ENCODE data around the gene U2AF1. TPM values are rescaled to one million over a fixed set of nuclear protein-coding genes. Genes with fewer than 3 reads are reported as not detected.
"Not testable (repeated sequence)": the region's sequence is repeated elsewhere in the genome, so short reads cannot be mapped to it uniquely, and the experiment has no call there.

The U2AF1 gene
- total RNA-seq, 4 donors from 2014 or later: 18.6 to 51.1 (median 37.9) TPM

DNA sequence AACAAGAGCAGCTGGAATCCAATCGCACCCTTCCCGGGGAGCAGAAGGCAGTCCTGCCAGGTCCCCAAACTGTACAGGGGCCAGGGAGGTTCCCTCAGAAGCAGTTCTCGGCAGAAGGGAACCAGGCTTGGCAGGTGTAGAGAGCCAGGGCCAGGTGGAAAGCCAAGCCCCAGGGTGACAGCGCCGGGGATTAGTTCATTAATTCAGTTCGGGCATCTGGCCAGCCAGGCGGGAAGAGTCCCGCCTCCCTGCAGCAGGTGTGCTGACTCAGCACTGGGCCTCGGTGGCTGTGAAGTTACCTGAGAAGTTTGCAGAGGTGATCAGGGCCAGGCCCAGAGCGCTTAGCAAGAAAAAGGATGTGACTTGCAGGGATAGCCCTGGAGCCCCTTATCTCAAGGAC lies 37.7 kb downstream of the U2AF1 start:
- H3K36me3 ChIP-seq; H3K27me3 ChIP-seq; H3K4me1 ChIP-seq; H3K4me3 ChIP-seq; H3K9me3 ChIP-seq; H3K27ac ChIP-seq; DNase-seq (ENCODE audit: low spot score in 2 of 2): not testable (repeated sequence)
- no CpG with 5 or more reads among the region's 10 CpGs for WGBS, 2 donors

GRCh38 chr21:43068065-43068464 lies 39.3 kb downstream of the U2AF1 start:
- DNase-seq (ENCODE audit: low spot score in 2 of 2); H3K27me3 ChIP-seq; H3K4me1 ChIP-seq; H3K36me3 ChIP-seq; H3K4me3 ChIP-seq; H3K27ac ChIP-seq; H3K9me3 ChIP-seq: not testable (repeated sequence)
- WGBS, 2 donors: no CpG with 5 or more reads among the region's 12 CpGs

GRCh38 chr21:43066690-43067089 lies 40.7 kb downstream of the U2AF1 start:
- DNase-seq (ENCODE audit: low spot score in 2 of 2); H3K9me3 ChIP-seq; H3K36me3 ChIP-seq; H3K27ac ChIP-seq; H3K4me3 ChIP-seq; H3K4me1 ChIP-seq; H3K27me3 ChIP-seq: not testable (repeated sequence)
- WGBS, 2 donors: 77 to 92% methylated on average over 6 to 7 of the region's 12 CpGs

DNA sequence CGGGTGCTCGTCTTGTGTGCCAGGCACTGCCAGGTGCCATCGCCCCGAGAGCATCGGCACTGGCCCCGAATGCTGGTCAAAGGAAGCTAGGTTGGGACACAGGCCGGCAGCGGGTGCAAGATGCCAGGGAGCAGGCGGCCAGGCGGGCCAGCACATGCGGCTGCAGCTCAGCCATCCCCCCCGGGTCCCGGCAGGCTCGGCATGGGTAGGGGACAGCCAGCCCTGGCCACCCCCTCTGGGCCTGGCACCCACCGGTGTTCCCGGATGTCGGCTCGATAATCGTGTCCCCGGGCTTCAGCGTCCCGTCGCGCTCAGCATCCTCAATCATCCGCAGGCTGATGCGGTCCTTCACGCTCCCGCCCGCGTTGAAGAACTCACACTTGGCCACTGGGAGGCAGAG lies 41.4 kb downstream of the U2AF1 start:
- not testable (repeated sequence) for H3K27me3 ChIP-seq; H3K36me3 ChIP-seq; H3K9me3 ChIP-seq; H3K27ac ChIP-seq; DNase-seq (ENCODE audit: low spot score in 2 of 2); H3K4me1 ChIP-seq; H3K4me3 ChIP-seq
- no CpG with 5 or more reads among the region's 30 CpGs for WGBS, 2 donors

DNA sequence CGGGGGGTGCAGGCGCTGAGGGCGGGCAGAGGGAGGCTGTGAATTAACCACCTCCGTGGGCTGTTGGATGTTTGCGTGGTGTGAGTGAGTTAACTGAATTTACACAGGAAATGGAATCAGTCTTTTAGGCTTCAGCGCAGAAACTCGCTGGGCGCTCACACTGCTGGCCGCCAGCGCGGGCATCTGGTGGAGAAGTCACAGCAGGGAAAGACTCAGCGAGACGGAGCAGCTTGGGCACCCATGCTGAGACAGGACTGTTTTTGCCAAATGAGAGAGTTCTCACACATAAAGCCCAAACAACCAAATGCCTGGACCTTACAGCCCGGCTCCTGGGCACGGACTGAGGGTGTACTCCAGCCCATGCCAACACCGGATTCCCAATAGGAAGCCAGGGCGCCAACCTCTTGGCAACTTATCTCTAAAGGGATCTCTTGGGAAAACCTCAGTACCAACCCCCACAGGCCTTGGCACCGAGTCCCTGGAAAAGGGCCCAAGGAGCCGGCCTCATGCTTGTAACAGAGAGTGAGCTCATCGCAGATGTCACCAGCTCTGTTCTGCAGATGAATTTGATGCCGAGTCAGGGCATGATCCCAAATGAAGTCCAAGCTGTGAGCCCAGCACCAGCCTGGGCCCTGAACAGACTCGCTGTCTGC lies 43.0 kb downstream of the U2AF1 start:
- not testable (repeated sequence) for H3K9me3 ChIP-seq; H3K4me3 ChIP-seq; H3K36me3 ChIP-seq; H3K4me1 ChIP-seq; H3K27ac ChIP-seq; H3K27me3 ChIP-seq; DNase-seq (ENCODE audit: low spot score in 2 of 2)
- no CpG with 5 or more reads among the region's 22 CpGs for WGBS, 2 donors

- no CpG with 5 or more reads among the region's 28 CpGs for WGBS, 2 donors
- not testable (repeated sequence) for H3K4me1 ChIP-seq; H3K9me3 ChIP-seq; H3K27ac ChIP-seq; H3K36me3 ChIP-seq; DNase-seq (ENCODE audit: low spot score in 2 of 2); H3K4me3 ChIP-seq; H3K27me3 ChIP-seq
These were observed 44.3 kb downstream of the U2AF1 start for GRCh38 chr21:43062955-43063664.

DNA sequence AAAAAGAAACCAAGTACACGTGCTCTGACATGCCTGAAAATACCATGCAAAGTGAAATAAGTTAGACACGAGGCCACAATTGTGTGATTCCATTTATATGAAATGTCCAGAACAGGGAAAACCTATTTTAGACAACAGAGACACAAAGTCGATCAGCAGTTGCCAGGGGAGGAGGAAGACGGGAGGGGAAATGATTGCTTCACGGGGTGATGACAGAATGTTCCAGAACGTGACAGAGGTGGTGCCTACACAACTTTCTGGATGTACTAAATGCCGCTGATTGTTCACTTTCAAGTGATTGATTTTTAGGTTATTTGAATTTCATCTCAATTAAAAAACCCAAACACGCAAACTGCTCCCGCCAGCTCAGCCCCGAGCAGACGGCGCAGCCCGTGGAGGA lies 54.3 kb downstream of the U2AF1 start:
- not testable (repeated sequence) for H3K27me3 ChIP-seq; H3K9me3 ChIP-seq; DNase-seq (ENCODE audit: low spot score in 2 of 2); H3K4me3 ChIP-seq; H3K4me1 ChIP-seq; H3K27ac ChIP-seq; H3K36me3 ChIP-seq
- WGBS, 2 donors: no CpG with 5 or more reads among the region's 13 CpGs

DNA sequence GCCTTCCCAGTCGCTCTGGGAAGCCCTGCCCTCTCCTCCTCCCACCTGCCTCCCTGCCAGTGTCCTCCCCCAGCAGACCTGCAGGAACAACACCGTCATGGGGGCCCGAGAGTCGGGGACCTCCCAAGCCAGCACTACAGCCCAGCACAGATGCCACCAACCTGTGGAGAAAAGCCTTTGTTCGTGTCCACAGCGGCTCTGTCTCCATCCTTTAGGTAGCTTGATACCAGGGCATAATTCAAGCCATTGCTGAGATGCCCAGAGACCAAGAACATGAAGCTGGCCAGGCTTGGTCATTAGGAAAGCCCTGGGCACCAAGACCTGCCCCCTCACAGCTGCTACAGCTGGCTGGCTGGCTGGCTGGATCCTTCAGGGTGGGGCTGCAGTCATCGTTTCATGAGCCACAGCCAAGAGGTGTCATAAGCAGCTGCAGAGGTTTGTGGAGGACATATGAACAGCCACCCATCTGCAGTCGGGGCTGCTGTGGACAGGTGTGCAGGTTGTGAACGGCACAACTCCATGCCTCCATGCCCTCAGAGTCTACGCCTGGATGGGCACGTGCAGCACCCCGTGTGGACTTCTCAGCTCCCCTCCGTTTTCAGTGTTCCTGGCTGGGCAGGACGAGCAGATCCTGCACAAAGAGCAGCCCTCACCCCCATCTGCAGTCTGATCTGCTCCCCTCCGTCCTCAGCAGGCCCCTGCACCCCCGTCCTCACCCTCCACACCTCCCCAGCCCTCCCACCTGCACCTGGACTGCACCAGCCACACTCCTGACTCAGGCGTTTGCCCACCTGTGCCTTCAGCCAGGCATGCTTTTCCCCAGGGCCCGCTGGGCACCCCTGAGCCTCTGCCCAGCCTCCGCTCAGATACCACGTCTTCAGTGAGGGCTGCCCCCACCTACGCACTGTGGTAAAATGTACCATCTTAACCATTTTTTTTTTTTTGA lies 61.2 kb downstream of the U2AF1 start:
- WGBS, 2 donors: 68 to 97% methylated on average over 6 of the region's 21 CpGs
- H3K4me1 ChIP-seq; H3K4me3 ChIP-seq; H3K27ac ChIP-seq; H3K36me3 ChIP-seq; H3K27me3 ChIP-seq; H3K9me3 ChIP-seq; DNase-seq (ENCODE audit: low spot score in 2 of 2): not testable (repeated sequence)

DNA sequence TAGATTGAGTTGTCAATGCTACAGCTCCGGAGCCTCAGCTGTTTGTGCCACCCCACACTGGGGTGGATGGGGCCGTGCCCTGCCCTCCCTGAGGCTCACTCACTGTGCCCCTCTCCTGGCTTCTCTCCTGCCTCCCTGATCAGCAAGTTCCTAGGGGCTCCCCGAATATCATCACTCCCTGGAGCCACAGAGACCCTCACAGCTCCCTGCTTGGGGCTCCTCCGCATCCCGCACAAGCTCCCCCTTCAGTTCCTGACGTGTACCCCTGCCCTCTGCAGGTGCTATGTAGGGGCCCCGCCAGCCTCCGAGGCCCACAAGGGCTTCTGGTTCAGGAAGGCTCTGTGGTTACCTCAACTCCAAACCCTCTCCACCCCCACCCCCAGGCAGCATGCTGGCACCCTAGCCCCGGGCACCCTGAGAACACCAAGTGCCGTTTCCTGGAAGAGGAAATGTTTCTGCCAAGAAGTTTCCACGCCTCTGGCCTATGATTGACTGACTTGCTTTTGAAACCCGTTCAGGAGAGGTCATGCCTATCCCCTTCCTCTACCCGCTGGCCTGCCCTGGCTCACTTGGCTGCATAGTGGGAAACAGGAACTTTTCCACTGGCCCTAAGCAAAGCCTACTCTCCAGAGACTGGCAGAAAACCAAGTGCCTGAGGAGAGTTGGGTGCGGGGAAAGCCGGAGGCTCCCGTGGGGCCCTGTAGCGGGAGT lies 62.0 kb downstream of the U2AF1 start:
- H3K36me3 ChIP-seq; H3K4me1 ChIP-seq; DNase-seq (ENCODE audit: low spot score in 2 of 2); H3K4me3 ChIP-seq; H3K27me3 ChIP-seq; H3K9me3 ChIP-seq: not testable (repeated sequence)
- H3K27ac ChIP-seq: peak overlapping the region in 1 of 4 donors; percentile 28
- WGBS, 2 donors: 51 to 55% methylated on average over 4 to 5 of the region's 17 CpGs

GRCh38 chr21:43044547-43044946 lies 62.8 kb downstream of the U2AF1 start:
- not testable (repeated sequence) for H3K27me3 ChIP-seq; H3K9me3 ChIP-seq; H3K4me3 ChIP-seq; H3K36me3 ChIP-seq; H3K27ac ChIP-seq; DNase-seq (ENCODE audit: low spot score in 2 of 2); H3K4me1 ChIP-seq
- WGBS, 2 donors: no CpG with 5 or more reads among the region's 14 CpGs

DNA sequence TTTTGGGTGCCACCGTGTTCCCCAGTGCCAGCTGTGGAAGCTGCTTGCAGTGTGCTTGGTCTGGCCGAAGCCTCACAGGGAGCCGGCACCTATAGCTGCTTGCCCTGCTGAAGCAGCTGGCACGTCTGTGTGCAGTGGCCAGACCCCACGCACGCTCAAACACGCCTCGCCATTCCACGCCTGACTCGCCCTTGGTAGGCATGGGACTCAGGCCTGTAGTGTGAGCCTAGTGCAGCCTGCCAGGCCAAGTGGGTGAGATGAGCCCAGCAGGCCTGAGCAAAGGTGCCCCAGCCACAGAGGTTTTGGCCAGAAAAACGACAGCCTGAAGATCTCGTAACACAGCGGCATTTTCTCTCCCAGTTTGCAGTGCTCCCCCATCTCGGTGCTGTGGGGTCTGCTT lies 64.1 kb downstream of the U2AF1 start:
- not testable (repeated sequence) for H3K36me3 ChIP-seq; H3K4me1 ChIP-seq; H3K9me3 ChIP-seq; DNase-seq (ENCODE audit: low spot score in 2 of 2); H3K27ac ChIP-seq; H3K27me3 ChIP-seq; H3K4me3 ChIP-seq
- WGBS, 2 donors: 60 to 98% methylated on average over 1 to 9 of the region's 14 CpGs

Data from tibial nerve (tissue), 4 donors.